ENCODE measurements around the gene EPN2.

Gene EPN2

DNA sequence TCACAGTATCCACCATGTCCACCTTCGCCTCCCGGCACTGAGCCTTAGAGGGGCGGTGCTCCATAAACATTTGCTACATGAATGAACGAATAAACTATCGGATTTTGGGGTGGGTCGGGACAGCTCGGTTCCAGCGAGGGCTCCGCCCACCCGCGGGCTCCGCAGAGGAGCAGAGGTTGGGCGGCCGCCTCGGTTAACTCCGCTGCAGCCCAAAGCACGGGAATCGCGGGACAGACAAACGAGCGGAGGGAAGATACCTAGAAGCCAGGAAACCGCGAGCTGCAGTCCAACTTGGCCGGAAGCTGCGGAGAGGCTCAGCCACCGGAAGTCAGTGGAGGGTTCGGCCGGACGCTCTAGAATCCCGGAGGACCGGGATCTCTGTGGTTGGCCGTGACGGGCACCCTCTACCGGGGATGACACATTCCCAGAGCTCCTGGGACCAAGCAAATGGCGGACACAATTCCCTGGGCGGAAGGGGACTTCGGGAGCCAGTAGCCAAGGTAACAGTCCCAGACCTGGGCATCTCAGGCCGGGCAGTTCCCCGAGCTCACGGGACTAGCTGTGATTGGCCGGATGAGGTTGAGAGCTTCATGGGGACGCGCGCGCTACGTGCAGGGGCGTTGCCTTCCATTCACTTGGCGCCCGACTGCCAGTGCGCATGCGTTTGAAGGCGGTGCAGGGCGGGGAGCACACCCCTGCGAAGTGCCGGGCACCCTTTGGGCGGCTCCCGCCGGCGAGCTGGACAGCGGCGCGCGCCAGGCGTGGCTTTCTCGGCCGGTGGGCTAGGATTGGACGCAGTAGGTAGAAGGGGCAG lies 140.6 kb downstream of the EPN2 start:
- Histone ChIP-seq H3K4me1 (peaks cover 11% of the 10 kb centered on the region; the same call in 1 of the 2 replicates), H3K9me3 (no peaks in the 10 kb centered on the region), H3K4me3 (peak overlapping the region; percentile 55), H3K36me3 (replicated peaks) (peaks cover 27% of the 10 kb centered on the region), H3K27me3 (ENCODE audit: low read depth) (no peaks in the 10 kb centered on the region)
- in situ Hi-C loops (cut with MboI; ENCODE audit: low sequenced_read_pairs) = no loop called here
- peak; percentile 98 for DNase-seq (ENCODE audit: low spot score in 2 of 2)

DNA sequence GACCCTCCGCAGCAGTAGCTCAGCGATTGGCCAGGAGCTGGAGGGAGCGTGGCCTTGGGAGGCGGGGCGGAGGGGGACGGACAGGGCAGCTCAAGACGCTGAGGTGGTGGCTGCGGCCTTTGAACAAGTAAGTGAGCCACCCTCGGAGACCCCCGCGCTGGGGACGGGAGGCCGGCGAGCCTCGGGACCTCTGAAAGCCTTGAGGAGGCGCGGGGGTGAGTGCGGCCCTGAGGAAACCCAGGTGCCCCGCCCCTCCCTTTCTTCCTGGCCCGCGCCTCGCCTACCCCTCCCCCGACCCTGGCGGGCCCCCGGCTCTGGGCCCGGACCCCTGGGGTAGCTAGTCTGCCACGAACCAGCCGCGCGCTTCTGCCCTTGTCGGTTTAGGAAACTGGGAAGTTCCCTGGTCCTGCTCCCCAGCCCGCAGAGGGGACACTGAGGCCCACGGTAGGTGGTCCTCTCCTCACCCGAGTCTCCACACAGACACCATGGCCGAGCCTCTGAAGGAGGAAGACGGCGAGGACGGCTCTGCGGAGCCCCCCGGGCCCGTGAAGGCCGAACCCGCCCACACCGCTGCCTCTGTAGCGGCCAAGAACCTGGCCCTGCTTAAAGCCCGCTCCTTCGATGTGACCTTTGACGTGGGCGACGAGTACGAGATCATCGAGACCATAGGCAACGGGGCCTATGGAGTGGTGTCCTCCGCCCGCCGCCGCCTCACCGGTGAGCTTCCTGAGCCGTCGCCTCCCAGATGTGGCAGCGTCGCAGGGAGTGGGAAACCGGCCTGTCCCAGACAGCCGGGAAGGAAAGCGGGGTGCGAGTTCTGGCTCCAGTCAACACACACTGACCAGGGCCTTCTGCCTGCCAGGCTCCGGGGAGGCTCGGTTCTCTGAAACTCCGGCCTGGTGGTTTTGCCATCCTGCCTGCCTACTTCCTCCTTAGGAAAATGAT lies 141.5 kb downstream of the EPN2 start, which contains the start of gene MAPK7:
Gene MAPK7, plus strand, starts transcription at position 83 of the 945 bp plus-strand sequence. Its CDS starts 403 bp downstream, at position 486.
- Histone ChIP-seq H3K9me3 (no peaks in the 10 kb centered on the region), H3K4me1 (peaks cover 11% of the 10 kb centered on the region; the same call in 1 of the 2 replicates), H3K27me3 (ENCODE audit: low read depth) (no peaks in the 10 kb centered on the region), H3K36me3 (replicated peaks) (peaks cover 34% of the 10 kb centered on the region), H3K4me3 (peak within 1 kb of the TSS; percentile 55)
- no peak for DNase-seq (ENCODE audit: low spot score in 2 of 2)
- in situ Hi-C loops (cut with MboI; ENCODE audit: low sequenced_read_pairs) = no loop called here

DNA sequence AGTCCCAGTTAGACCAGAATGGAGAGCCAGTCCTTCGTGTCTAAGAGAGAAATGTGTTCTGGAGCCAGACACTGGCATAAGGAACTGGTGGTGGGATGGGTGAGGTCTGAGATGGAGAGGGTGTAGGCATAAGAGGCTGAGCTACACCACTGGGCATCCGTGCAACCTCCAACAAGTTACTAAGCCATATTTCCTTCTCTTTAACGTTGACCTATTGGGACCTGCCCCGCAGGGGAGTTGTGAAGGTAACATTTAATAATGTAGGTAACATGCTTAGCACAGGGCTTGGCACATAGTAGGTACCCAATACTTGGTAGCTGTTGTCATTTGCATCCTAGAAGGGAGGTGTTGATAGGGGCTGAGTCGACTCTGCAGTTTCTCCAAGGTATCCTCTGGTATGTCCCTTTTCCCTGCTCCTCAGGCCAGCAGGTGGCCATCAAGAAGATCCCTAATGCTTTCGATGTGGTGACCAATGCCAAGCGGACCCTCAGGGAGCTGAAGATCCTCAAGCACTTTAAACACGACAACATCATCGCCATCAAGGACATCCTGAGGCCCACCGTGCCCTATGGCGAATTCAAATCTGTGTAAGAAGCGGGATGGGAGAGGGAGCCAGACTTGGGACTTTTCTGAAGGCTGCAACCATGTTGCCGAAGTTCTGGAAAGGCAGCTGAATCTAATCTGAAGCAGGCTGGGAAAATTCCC lies 142.3 kb downstream of the EPN2 start:
- DNase-seq (ENCODE audit: low spot score in 2 of 2) = no peak
- Histone ChIP-seq H3K36me3 (replicated peaks) (peaks cover 40% of the 10 kb centered on the region), H3K4me1 (peaks cover 11% of the 10 kb centered on the region; the same call in 1 of the 2 replicates), H3K27me3 (ENCODE audit: low read depth) (no peaks in the 10 kb centered on the region), H3K9me3 (no peaks in the 10 kb centered on the region), H3K4me3 (peak overlapping the region; percentile 55)
- in situ Hi-C loops (cut with MboI; ENCODE audit: low sequenced_read_pairs) = no loop called here

DNA sequence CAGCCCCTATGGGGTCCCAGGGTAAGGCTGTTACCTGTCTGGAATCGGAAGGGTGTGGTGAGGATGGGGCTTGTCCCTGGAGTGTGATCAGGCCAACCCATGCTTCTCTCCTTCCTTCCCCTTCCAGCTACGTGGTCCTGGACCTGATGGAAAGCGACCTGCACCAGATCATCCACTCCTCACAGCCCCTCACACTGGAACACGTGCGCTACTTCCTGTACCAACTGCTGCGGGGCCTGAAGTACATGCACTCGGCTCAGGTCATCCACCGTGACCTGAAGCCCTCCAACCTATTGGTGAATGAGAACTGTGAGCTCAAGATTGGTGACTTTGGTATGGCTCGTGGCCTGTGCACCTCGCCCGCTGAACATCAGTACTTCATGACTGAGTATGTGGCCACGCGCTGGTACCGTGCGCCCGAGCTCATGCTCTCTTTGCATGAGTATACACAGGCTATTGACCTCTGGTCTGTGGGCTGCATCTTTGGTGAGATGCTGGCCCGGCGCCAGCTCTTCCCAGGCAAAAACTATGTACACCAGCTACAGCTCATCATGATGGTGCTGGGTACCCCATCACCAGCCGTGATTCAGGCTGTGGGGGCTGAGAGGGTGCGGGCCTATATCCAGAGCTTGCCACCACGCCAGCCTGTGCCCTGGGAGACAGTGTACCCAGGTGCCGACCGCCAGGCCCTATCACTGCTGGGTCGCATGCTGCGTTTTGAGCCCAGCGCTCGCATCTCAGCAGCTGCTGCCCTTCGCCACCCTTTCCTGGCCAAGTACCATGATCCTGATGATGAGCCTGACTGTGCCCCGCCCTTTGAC lies 143.5 kb downstream of the EPN2 start:
- DNase-seq (ENCODE audit: low spot score in 2 of 2) = no peak
- H3K9me3 ChIP-seq = no peaks in the 10 kb centered on the region
- peaks cover 46% of the 10 kb centered on the region for H3K36me3 ChIP-seq (replicated peaks)
- H3K27me3 ChIP-seq (ENCODE audit: low read depth) = no peaks in the 10 kb centered on the region
- in situ Hi-C loops (cut with MboI; ENCODE audit: low sequenced_read_pairs) = no loop called here
- no peak overlapping the region for H3K4me3 ChIP-seq
- H3K4me1 ChIP-seq = peaks cover 11% of the 10 kb centered on the region; the same call in 1 of the 2 replicates

DNA sequence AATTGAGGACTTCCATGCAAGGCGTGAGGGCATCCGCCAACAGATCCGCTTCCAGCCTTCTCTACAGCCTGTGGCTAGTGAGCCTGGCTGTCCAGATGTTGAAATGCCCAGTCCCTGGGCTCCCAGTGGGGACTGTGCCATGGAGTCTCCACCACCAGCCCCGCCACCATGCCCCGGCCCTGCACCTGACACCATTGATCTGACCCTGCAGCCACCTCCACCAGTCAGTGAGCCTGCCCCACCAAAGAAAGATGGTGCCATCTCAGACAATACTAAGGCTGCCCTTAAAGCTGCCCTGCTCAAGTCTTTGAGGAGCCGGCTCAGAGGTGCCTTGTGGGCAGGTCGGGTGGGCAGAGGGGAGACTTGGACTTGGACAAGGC lies 144.2 kb downstream of the EPN2 start:
- no peaks in the 10 kb centered on the region for H3K27me3 ChIP-seq (ENCODE audit: low read depth)
- H3K4me3 ChIP-seq = no peak overlapping the region
- H3K36me3 ChIP-seq (replicated peaks) = peaks cover 46% of the 10 kb centered on the region
- no peak for DNase-seq (ENCODE audit: low spot score in 2 of 2)
- no peaks in the 10 kb centered on the region for H3K9me3 ChIP-seq
- in situ Hi-C loops (cut with MboI; ENCODE audit: low sequenced_read_pairs) = no loop called here
- H3K4me1 ChIP-seq = peaks cover 11% of the 10 kb centered on the region; the same call in 1 of the 2 replicates

DNA sequence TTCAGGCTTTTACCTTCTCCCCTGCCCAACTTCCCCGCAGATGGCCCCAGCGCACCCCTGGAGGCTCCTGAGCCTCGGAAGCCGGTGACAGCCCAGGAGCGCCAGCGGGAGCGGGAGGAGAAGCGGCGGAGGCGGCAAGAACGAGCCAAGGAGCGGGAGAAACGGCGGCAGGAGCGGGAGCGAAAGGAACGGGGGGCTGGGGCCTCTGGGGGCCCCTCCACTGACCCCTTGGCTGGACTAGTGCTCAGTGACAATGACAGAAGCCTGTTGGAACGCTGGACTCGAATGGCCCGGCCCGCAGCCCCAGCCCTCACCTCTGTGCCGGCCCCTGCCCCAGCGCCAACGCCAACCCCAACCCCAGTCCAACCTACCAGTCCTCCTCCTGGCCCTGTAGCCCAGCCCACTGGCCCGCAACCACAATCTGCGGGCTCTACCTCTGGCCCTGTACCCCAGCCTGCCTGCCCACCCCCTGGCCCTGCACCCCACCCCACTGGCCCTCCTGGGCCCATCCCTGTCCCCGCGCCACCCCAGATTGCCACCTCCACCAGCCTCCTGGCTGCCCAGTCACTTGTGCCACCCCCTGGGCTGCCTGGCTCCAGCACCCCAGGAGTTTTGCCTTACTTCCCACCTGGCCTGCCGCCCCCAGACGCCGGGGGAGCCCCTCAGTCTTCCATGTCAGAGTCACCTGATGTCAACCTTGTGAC lies 144.7 kb downstream of the EPN2 start:
- H3K36me3 ChIP-seq (replicated peaks) = peaks cover 46% of the 10 kb centered on the region

DNA sequence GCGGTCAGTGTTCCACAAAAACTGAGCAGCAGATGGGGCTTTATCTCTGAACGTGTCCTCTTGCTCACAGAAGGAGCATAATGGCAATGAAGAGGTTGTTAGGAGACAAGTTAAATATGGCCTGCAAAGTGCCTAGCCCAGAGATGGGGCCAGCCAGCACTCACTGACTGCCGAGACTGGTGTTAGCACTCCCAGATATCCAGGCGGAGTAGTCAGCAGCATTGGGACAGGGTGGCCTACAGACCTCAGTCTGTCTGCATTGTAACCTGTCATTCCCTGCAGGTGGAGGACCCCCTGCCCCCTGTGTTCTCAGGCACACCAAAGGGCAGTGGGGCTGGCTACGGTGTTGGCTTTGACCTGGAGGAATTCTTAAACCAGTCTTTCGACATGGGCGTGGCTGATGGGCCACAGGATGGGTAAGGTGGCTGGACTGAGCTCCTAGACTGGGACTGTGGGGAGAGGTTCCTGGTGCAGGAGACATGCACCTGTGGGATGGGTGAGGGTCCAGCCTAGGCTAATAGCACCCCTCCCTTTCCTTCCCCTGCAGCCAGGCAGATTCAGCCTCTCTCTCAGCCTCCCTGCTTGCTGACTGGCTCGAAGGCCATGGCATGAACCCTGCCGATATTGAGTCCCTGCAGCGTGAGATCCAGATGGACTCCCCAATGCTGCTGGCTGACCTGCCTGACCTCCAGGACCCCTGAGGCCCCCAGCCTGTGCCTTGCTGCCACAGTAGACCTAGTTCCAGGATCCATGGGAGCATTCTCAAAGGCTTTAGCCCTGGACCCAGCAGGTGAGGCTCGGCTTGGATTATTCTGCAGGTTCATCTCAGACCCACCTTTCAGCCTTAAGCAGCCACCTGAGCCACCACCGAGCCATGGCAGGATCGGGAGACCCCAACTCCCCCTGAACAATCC lies 145.6 kb downstream of the EPN2 start:
- no peak overlapping the region for H3K4me3 ChIP-seq
- H3K36me3 ChIP-seq (replicated peaks) = peaks cover 46% of the 10 kb centered on the region
- DNase-seq (ENCODE audit: low spot score in 2 of 2) = no peak
- H3K9me3 ChIP-seq = no peaks in the 10 kb centered on the region
- no peaks in the 10 kb centered on the region for H3K27me3 ChIP-seq (ENCODE audit: low read depth)
- H3K4me1 ChIP-seq = peaks cover 6% of the 10 kb centered on the region; the same call in 1 of the 2 replicates
- in situ Hi-C loops (cut with MboI; ENCODE audit: low sequenced_read_pairs) = no loop called here

More for the DNA sequence above, 144.7 kb downstream of the EPN2 start:
- H3K27me3 ChIP-seq (ENCODE audit: low read depth) = no peaks in the 10 kb centered on the region
- peaks cover 9% of the 10 kb centered on the region; the same call in 1 of the 2 replicates for H3K4me1 ChIP-seq
- no peak overlapping the region for H3K4me3 ChIP-seq
- H3K9me3 ChIP-seq = no peaks in the 10 kb centered on the region
- in situ Hi-C loops (cut with MboI; ENCODE audit: low sequenced_read_pairs) = no loop called here
- no peak for DNase-seq (ENCODE audit: low spot score in 2 of 2)

DNA sequence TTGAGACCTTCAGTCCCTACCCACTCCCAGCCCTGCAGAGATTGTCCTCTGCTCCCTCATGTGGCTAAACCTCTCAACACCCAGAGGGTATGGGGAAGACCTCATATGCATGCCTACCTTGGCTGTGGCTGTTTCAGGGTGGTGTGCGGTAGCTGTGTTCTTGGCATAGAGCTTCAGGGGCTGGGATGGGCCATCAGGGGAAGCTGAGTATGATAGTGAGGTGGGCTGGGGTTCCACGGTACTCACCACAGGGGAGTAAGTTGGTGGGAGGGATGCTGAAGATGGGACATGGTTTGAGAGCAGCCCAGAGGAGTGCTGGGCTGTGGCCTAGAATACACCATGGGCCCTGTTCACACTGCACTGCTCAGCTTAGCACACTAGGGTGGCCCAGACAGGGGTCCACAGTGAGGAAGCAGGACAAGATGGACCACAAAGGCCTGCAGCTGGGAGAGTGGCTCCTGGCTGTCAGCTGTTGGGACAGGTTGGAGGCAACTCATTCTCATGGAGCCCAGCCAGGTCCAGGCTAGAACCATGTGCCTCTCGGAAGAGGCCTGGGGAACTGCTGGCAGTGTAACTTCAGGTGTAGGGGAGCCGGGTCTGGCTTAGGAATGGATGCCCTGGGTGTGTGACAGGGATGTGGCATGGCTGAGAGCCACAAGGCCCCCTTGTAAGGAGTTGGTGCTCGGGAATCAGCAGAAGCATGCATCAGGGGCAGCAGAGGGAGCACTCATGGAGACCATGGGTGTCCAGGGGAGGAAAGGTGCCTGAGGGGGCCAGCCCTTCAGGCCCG lies 146.7 kb downstream of the EPN2 start:
- Histone ChIP-seq H3K4me3 (no peak overlapping the region), H3K27me3 (ENCODE audit: low read depth) (no peaks in the 10 kb centered on the region), H3K9me3 (no peaks in the 10 kb centered on the region), H3K36me3 (replicated peaks) (peaks cover 46% of the 10 kb centered on the region), H3K4me1 (peaks cover 6% of the 10 kb centered on the region; the same call in 1 of the 2 replicates)
- in situ Hi-C loops (cut with MboI; ENCODE audit: low sequenced_read_pairs) = no loop called here
- DNase-seq (ENCODE audit: low spot score in 2 of 2) = no peak

DNA sequence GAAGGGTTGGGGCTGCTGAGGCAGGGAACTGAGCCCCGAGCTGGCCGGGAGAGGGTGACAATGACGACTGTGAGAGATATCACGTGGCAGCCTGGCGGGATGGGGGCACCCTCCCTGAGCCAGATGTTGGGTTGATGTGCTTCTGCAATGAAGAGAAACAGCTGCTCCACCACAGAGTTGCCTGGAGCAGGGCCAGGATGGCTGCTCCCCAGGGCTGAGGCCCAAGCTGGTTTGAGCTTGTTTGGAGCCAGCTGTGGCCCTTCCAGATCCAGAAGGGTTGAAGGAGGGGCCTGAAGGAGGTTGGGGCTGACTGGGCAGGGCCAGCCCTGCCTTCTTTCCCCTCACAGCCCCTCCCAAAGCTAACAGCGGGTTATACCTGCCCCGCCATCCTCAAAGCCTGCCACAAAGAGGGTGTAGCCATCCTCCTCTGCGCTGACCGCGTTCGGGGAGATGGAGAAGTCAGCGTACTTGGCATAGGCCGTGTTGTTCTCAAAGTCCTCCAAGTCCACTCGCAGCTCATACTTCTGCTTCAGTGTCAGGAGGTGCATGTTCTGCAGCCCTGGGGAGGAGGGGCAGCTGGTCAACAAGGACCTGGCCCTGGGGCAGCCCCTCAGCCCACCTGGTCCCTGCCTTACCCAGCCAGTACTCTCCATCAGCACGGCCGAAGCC lies 147.7 kb downstream of the EPN2 start:
- DNase-seq (ENCODE audit: low spot score in 2 of 2) = no peak
- Histone ChIP-seq H3K4me1 (no peaks in the 10 kb centered on the region), H3K36me3 (replicated peaks) (peaks cover 38% of the 10 kb centered on the region)

DNA sequence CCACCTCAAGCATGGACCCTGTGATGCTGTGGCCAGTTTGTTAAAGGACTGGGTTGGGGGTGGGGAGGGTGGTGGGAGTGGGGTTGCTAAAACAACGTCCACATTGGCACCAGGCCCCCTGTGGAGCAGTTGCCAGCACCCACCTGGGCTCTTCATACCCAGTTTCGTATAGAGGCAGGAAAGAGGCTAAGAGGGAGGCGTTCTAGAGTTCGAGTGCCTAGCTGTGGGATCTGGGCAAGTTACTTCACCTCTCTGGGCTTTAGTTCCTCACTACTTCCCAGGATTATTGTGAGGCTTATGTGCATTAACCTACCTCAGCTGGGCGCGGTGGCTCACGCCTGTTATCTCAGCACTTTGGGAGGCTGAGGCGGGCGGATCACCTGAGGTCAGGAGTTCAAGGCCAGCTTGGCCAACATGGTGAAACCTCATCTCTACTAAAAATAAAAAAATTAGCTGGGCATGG lies 148.4 kb downstream of the EPN2 start:
- no peak for DNase-seq (ENCODE audit: low spot score in 2 of 2)
- Histone ChIP-seq H3K4me1 (no peaks in the 10 kb centered on the region), H3K36me3 (replicated peaks) (peaks cover 31% of the 10 kb centered on the region), H3K9me3 (no peaks in the 10 kb centered on the region), H3K4me3 (no peak overlapping the region), H3K27me3 (ENCODE audit: low read depth) (no peaks in the 10 kb centered on the region)
- in situ Hi-C loops (cut with MboI; ENCODE audit: low sequenced_read_pairs) = no loop called here

More for the DNA sequence above, 147.7 kb downstream of the EPN2 start:
- Histone ChIP-seq H3K4me3 (no peak overlapping the region), H3K27me3 (ENCODE audit: low read depth) (no peaks in the 10 kb centered on the region), H3K9me3 (no peaks in the 10 kb centered on the region)
- in situ Hi-C loops (cut with MboI; ENCODE audit: low sequenced_read_pairs) = no loop called here

Data from HAP-1 (cell line).